NK-92 treated with Interleukin-12 subunit alpha and Interleukin-12 subunit beta, amount 100 ng/mL, for 24 hours (cell line): ENCODE measurements around the gene AOAH.

Experiments
- DNase-seq: peaks from one replicate; lab custom pipeline; 2025; lab: John Stamatoyannopoulos, UW

Gene AOAH

GRCh38 chr7:36629351-36629750, 94.9 kb downstream of the AOAH start:
- no peak for DNase-seq

GRCh38 chr7:36627836-36628235, 96.5 kb downstream of the AOAH start:
- no peak for DNase-seq

GRCh38 chr7:36626111-36626510, 98.2 kb downstream of the AOAH start:
- no peak for DNase-seq

GRCh38 chr7:36625247-36625646, 99.0 kb downstream of the AOAH start:
- DNase-seq: no peak

- DNase-seq: no peak
Observed at GRCh38 chr7:36623247-36623646, 101.0 kb downstream of the AOAH start.

- DNase-seq: no peak
Observed at GRCh38 chr7:36621396-36621795, 102.9 kb downstream of the AOAH start.

- no peak for DNase-seq
Observed at GRCh38 chr7:36620166-36620708, 104.1 kb downstream of the AOAH start.

GRCh38 chr7:36617408-36617807, 106.9 kb downstream of the AOAH start:
- DNase-seq: no peak

- no peak for DNase-seq
Observed at GRCh38 chr7:36615852-36616540, 108.3 kb downstream of the AOAH start.

- DNase-seq: no peak
Observed at GRCh38 chr7:36614959-36615358, 109.3 kb downstream of the AOAH start.

GRCh38 chr7:36613031-36613614, 111.2 kb downstream of the AOAH start:
- DNase-seq: no peak

- no peak for DNase-seq
Observed at GRCh38 chr7:36611703-36612102, 112.6 kb downstream of the AOAH start.

GRCh38 chr7:36607721-36608095, 116.6 kb downstream of the AOAH start:
- DNase-seq: no peak

GRCh38 chr7:36606976-36607720, 117.1 kb downstream of the AOAH start:
- no peak for DNase-seq

- no peak for DNase-seq
Observed at GRCh38 chr7:36606153-36606975, 117.9 kb downstream of the AOAH start.

- no peak for DNase-seq
Observed at GRCh38 chr7:36605261-36606051, 118.8 kb downstream of the AOAH start.

- no peak for DNase-seq
Observed at GRCh38 chr7:36604806-36605205, 119.5 kb downstream of the AOAH start.

- no peak for DNase-seq
Observed at GRCh38 chr7:36602934-36603887, 121.1 kb downstream of the AOAH start.

- no peak for DNase-seq
Observed at GRCh38 chr7:36602511-36602910, 121.8 kb downstream of the AOAH start.

- no peak for DNase-seq
Observed at GRCh38 chr7:36601601-36602000, 122.7 kb downstream of the AOAH start.
